GM23338 (cell line): ENCODE data around the gene MROH2B. TPM values are rescaled to one million over a fixed set of nuclear protein-coding genes. Genes with fewer than 3 reads are reported as not detected.

Source experiments
- ATAC-seq: fragments of 200-7000 bp; cut with Tn5 transposase; 3 replicates; pipeline ENCODE4 v1.9.1; 2020
- DNase-seq: peaks from one replicate; pipeline ENCODE4 v3.0.0-alpha.2; 2015; ENCODE audit warnings: low spot score
- H2AFZ ChIP-seq: fragments of 200-600 bp; sonication (generic); 2 replicates; pipeline ENCODE4 v1.8.0; 2016; ENCODE audit warnings: antibody characterized with exemption, mild to moderate bottlenecking, moderate library complexity
- H3F3A ChIP-seq: fragments of 200-600 bp; sonication (generic); replicated peaks from 2 replicates; pipeline ENCODE4 v1.8.0; 2017; ENCODE audit warnings: antibody characterized with exemption, mixed run types, low read depth
- H3K27ac ChIP-seq: fragments of 200-600 bp; sonication (generic); 2 replicates; pipeline ENCODE4 v1.6.1; 2016; ENCODE audit warnings: low read depth
- H3K27me3 ChIP-seq: fragments of 200-600 bp; sonication (generic); 2 replicates; pipeline ENCODE4 v1.8.0; 2016; ENCODE audit warnings: mild to moderate bottlenecking, mixed run types, moderate library complexity; ENCODE audit not compliant: insufficient read depth
- H3K36me3 ChIP-seq: fragments of 200-600 bp; sonication (generic); 2 replicates; pipeline ENCODE4 v1.8.0; 2016; ENCODE audit warnings: mild to moderate bottlenecking; ENCODE audit not compliant: insufficient read depth
- H3K4me1 ChIP-seq: fragments of 200-600 bp; sonication (generic); 2 replicates; pipeline ENCODE4 v1.8.0; 2016; ENCODE audit warnings: mild to moderate bottlenecking, moderate library complexity; ENCODE audit not compliant: insufficient read depth
- H3K4me2 ChIP-seq: fragments of 200-600 bp; sonication (generic); 2 replicates; pipeline ENCODE4 v1.7.1; 2017; ENCODE audit warnings: mixed run types
- H3K4me3 ChIP-seq: fragments of 200-600 bp; sonication (generic); 2 replicates; pipeline ENCODE4 v1.6.1; 2016; ENCODE audit warnings: mixed run types
- H3K79me2 ChIP-seq: fragments of 200-600 bp; sonication (generic); replicated peaks from 2 replicates; pipeline ENCODE4 v1.8.0; 2017; ENCODE audit warnings: mild to moderate bottlenecking; ENCODE audit not compliant: insufficient read depth
- H3K9me2 ChIP-seq: fragments of 200-600 bp; sonication (generic); 2 replicates; pipeline ENCODE4 v1.8.0; 2017; ENCODE audit not compliant: insufficient read depth
- H4K20me1 ChIP-seq: fragments of 200-600 bp; sonication (generic); replicated peaks from 2 replicates; pipeline ENCODE4 v1.8.0; 2017; ENCODE audit warnings: mild to moderate bottlenecking; ENCODE audit not compliant: insufficient read depth
- H3K27ac Mint-ChIP-seq: 2 replicates; pipeline ENCODE4 v1.8.0; 2020; ENCODE audit warnings: inconsistent platforms, mild to moderate bottlenecking, moderate library complexity, mixed read lengths
- H3K27me3 Mint-ChIP-seq: 3 replicates; pipeline ENCODE4 v1.8.0; 2022; ENCODE audit warnings: low read depth, mild to moderate bottlenecking, moderate library complexity, mixed read lengths, inconsistent platforms; ENCODE audit not compliant: insufficient read depth, poor library complexity
- H3K36me3 Mint-ChIP-seq: 3 replicates; pipeline ENCODE4 v1.8.0; 2021; ENCODE audit warnings: low read depth, mild to moderate bottlenecking, inconsistent platforms, moderate library complexity, mixed read lengths
- H3K4me1 Mint-ChIP-seq: 3 replicates; pipeline ENCODE4 v1.8.0; 2020; ENCODE audit warnings: mild to moderate bottlenecking, inconsistent platforms, mixed read lengths
- H3K4me3 Mint-ChIP-seq: 3 replicates; pipeline ENCODE4 v1.8.0; 2021; ENCODE audit warnings: moderate library complexity, mild to moderate bottlenecking, inconsistent platforms, mixed read lengths
- H3K9me3 Mint-ChIP-seq: 3 replicates; pipeline ENCODE4 v1.8.0; 2020; ENCODE audit warnings: moderate library complexity, mild to moderate bottlenecking, inconsistent platforms, mixed read lengths
- JUNB ChIP-seq: IDR thresholded peaks from one replicate; pipeline ENCODE4 v1.6.1; 2016; ENCODE audit warnings: antibody characterized with exemption; ENCODE audit not compliant: unreplicated experiment
- NANOG ChIP-seq: IDR thresholded peaks from 2 replicates; pipeline ENCODE4 v1.6.1; 2016; ENCODE audit warnings: antibody characterized with exemption, borderline replicate concordance
- POLR2AphosphoS5 ChIP-seq: IDR thresholded peaks from 2 replicates; pipeline ENCODE4 v1.6.1; 2016; ENCODE audit warnings: antibody characterized with exemption, low read depth
- polyA plus RNA-seq: library from polyadenylated mRNA; unstranded; fragments of >200 nt; fragmentation: Nextera tagmentation; extraction: Ambion mirVana; gene quantifications from 2 replicates; pipeline ENCODE4 v1.2.1, GENCODE V29; 2016
- total RNA-seq: library from RNA; depleted of rRNA; stranded (reverse); fragments of >200 nt; shearing (Covaris generic); gene quantifications from 2 replicates; pipeline ENCODE4 v1.2.3, GENCODE V29; 2014
- TF ChIP-seq, protein P1 (sequence below): fragments of 250-450 bp; sonication (Bioruptor Pico); IDR thresholded peaks from 2 replicates; pipeline ENCODE4 v1.5.0; 2020; ENCODE audit warnings: mild to moderate bottlenecking, moderate library complexity

Gene MROH2B
- total and polyA plus RNA-seq, 2 experiments from 2014 or later, result not detected

- TF ChIP-seq, protein P1, sequence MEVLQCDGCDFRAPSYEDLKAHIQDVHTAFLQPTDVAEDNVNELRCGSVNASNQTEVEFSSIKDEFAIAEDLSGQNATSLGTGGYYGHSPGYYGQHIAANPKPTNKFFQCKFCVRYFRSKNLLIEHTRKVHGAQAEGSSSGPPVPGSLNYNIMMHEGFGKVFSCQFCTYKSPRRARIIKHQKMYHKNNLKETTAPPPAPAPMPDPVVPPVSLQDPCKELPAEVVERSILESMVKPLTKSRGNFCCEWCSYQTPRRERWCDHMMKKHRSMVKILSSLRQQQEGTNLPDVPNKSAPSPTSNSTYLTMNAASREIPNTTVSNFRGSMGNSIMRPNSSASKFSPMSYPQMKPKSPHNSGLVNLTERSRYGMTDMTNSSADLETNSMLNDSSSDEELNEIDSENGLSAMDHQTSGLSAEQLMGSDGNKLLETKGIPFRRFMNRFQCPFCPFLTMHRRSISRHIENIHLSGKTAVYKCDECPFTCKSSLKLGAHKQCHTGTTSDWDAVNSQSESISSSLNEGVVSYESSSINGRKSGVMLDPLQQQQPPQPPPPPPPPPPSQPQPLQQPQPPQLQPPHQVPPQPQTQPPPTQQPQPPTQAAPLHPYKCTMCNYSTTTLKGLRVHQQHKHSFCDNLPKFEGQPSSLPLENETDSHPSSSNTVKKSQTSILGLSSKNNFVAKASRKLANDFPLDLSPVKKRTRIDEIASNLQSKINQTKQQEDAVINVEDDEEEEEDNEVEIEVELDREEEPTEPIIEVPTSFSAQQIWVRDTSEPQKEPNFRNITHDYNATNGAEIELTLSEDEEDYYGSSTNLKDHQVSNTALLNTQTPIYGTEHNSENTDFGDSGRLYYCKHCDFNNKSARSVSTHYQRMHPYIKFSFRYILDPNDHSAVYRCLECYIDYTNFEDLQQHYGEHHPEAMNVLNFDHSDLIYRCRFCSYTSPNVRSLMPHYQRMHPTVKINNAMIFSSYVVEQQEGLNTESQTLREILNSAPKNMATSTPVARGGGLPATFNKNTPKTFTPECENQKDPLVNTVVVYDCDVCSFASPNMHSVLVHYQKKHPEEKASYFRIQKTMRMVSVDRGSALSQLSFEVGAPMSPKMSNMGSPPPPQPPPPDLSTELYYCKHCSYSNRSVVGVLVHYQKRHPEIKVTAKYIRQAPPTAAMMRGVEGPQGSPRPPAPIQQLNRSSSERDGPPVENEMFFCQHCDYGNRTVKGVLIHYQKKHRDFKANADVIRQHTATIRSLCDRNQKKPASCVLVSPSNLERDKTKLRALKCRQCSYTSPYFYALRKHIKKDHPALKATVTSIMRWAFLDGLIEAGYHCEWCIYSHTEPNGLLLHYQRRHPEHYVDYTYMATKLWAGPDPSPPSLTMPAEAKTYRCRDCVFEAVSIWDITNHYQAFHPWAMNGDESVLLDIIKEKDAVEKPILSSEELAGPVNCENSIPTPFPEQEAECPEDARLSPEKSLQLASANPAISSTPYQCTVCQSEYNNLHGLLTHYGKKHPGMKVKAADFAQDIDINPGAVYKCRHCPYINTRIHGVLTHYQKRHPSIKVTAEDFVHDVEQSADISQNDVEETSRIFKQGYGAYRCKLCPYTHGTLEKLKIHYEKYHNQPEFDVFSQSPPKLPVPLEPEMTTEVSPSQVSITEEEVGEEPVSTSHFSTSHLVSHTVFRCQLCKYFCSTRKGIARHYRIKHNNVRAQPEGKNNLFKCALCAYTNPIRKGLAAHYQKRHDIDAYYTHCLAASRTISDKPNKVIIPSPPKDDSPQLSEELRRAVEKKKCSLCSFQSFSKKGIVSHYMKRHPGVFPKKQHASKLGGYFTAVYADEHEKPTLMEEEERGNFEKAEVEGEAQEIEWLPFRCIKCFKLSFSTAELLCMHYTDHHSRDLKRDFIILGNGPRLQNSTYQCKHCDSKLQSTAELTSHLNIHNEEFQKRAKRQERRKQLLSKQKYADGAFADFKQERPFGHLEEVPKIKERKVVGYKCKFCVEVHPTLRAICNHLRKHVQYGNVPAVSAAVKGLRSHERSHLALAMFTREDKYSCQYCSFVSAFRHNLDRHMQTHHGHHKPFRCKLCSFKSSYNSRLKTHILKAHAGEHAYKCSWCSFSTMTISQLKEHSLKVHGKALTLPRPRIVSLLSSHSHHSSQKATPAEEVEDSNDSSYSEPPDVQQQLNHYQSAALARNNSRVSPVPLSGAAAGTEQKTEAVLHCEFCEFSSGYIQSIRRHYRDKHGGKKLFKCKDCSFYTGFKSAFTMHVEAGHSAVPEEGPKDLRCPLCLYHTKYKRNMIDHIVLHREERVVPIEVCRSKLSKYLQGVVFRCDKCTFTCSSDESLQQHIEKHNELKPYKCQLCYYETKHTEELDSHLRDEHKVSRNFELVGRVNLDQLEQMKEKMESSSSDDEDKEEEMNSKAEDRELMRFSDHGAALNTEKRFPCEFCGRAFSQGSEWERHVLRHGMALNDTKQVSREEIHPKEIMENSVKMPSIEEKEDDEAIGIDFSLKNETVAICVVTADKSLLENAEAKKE, result no peak
These were observed 66.2 kb downstream of the MROH2B start (continued) for GRCh38 chr5:41004931-41005330.

DNA sequence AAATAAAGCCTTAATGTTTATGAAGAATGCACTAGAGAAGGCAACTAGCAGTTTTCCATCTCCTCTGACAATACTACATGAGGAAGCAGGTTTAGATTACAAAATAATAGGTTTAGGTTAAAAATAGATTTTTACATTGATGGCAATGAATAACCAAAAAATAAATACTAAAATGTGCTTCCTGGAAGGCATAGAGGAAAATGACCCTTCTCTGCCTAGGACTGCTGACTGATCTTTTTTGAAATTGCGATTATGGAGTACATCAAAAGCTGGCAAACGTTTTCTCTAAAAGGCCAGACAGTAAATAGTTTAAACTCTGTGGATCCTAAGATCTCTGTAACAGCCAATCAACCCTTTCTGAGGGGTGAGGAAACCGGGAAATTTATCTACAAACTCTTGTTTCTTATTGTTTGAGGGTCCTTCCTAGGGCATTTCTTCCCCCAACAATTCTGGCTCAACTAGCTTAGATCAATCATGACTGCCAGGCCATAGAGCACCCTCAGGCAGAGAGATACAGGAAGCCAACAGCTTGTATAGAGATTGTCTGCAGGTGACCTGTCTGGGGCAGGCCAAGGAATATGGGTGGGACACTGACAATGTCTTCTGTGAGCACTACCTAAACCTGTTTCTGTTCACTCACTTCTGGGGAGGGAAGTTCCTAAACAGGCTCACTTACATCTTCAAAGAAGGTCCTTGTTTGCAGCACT, 67.3 kb downstream of the MROH2B start:
- Histone ChIP-seq H3K79me2 (no peaks in the 10 kb centered on the region), H3K4me2 (no peak overlapping the region), H3F3A (no peaks in the 10 kb centered on the region), H3K9me2 (0 out of 2 replicates have a peak, but pooled peaks cover 8% of the 10 kb centered on the region), H2AFZ (no peak overlapping the region), H3K4me1 (no peaks in the 10 kb centered on the region), H3K27me3 (no peaks in the 10 kb centered on the region), H4K20me1 (no peaks in the 10 kb centered on the region), H3K27ac (no peak overlapping the region), H3K36me3 (no peaks in the 10 kb centered on the region), H3K4me3 (no peak overlapping the region)
- H3K27me3 Mint-ChIP-seq, result no peaks in the 10 kb centered on the region
- no peaks in the 10 kb centered on the region for H3K4me1 Mint-ChIP-seq
- TF ChIP-seq NANOG, result no peak
- TF ChIP-seq POLR2AphosphoS5, result no peak
- no peak for TF ChIP-seq JUNB
- no peak overlapping the region for H3K27ac Mint-ChIP-seq
- H3K36me3 Mint-ChIP-seq, result no peaks in the 10 kb centered on the region
- ATAC-seq (no peak), DNase-seq (no peak)
- H3K9me3 Mint-ChIP-seq, result no peaks in the 10 kb centered on the region; the same call in 1 of the 3 replicates
- H3K4me3 Mint-ChIP-seq, result no peak overlapping the region
